Hepatocyte (in vitro differentiated cells): ENCODE data around the gene OR51B4.

Experiments used
- EZH2 ChIP-seq: fragments of 200-600 bp; sonication (generic); IDR thresholded peaks from 2 replicates; pipeline ENCODE4 v1.6.1; 2016; ENCODE audit warnings: antibody characterized with exemption, mild to moderate bottlenecking, borderline replicate concordance
- TF ChIP-seq, protein P1 (sequence below): fragments of 200-600 bp; sonication (generic); IDR thresholded peaks from 2 replicates; pipeline ENCODE4 v1.5.1; 2016; ENCODE audit warnings: antibody characterized with exemption, mild to moderate bottlenecking; ENCODE audit not compliant: poor library complexity

GRCh38 chr11:5280582-5281102 is 21.1 kb downstream of the OR51B4 start:
- TF ChIP-seq, protein P1, sequence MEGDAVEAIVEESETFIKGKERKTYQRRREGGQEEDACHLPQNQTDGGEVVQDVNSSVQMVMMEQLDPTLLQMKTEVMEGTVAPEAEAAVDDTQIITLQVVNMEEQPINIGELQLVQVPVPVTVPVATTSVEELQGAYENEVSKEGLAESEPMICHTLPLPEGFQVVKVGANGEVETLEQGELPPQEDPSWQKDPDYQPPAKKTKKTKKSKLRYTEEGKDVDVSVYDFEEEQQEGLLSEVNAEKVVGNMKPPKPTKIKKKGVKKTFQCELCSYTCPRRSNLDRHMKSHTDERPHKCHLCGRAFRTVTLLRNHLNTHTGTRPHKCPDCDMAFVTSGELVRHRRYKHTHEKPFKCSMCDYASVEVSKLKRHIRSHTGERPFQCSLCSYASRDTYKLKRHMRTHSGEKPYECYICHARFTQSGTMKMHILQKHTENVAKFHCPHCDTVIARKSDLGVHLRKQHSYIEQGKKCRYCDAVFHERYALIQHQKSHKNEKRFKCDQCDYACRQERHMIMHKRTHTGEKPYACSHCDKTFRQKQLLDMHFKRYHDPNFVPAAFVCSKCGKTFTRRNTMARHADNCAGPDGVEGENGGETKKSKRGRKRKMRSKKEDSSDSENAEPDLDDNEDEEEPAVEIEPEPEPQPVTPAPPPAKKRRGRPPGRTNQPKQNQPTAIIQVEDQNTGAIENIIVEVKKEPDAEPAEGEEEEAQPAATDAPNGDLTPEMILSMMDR = no peak
- no peak for TF ChIP-seq EZH2
